ENCODE results near the gene MMP23B. TPM values are rescaled to one million over a fixed set of nuclear protein-coding genes. Genes with fewer than 3 reads are reported as not detected.

Gene MMP23B
- total RNA-seq, 1 donor from 2014 or later: 40.3 TPM

GRCh38 chr1:1616838-1617237 is 15.1 kb upstream of the MMP23B start:
- ATAC-seq (no peak), DNase-seq (no peak)
- H3K27ac ChIP-seq: no peak overlapping the region
- peak overlapping the region; percentile 77 for H3K4me3 ChIP-seq
- intact Hi-C loops (cut with DNase I): no loop called here
- H3K36me3 ChIP-seq: peaks cover 15% of the 10 kb centered on the region
- no peaks in the 10 kb centered on the region for H3K9me3 ChIP-seq
- TF ChIP-seq CTCF (IDR thresholded peaks at IDR 0.05): no peak
- no peaks in the 10 kb centered on the region for H3K27me3 ChIP-seq
- H3K4me1 ChIP-seq: peaks cover 24% of the 10 kb centered on the region

- no peak overlapping the region for H3K4me3 ChIP-seq
- no peaks in the 10 kb centered on the region for H3K9me3 ChIP-seq
- peaks cover 24% of the 10 kb centered on the region for H3K4me1 ChIP-seq
- DNase-seq (no peak), ATAC-seq (no peak)
- intact Hi-C loops (cut with DNase I): no loop called here
- H3K27ac ChIP-seq: no peak overlapping the region
- H3K27me3 ChIP-seq: no peaks in the 10 kb centered on the region
- TF ChIP-seq CTCF (IDR thresholded peaks at IDR 0.05): no peak
- peaks cover 15% of the 10 kb centered on the region for H3K36me3 ChIP-seq
Observed at GRCh38 chr1:1617516-1617915, 14.5 kb upstream of the MMP23B start.

- H3K9me3 ChIP-seq: no peaks in the 10 kb centered on the region
- peaks cover 24% of the 10 kb centered on the region for H3K4me1 ChIP-seq
- DNase-seq: no peak
- no peak overlapping the region for H3K4me3 ChIP-seq
- H3K27ac ChIP-seq: no peak overlapping the region
- H3K36me3 ChIP-seq: peaks cover 15% of the 10 kb centered on the region
- TF ChIP-seq CTCF (IDR thresholded peaks at IDR 0.05): no peak
- ATAC-seq: no peak
- H3K27me3 ChIP-seq: no peaks in the 10 kb centered on the region
- intact Hi-C loops (cut with DNase I): no loop called here
Observed at GRCh38 chr1:1617925-1618324, 14.0 kb upstream of the MMP23B start.

GRCh38 chr1:1618396-1619068 is 13.4 kb upstream of the MMP23B start:
- TF ChIP-seq CTCF (IDR thresholded peaks at IDR 0.05): no peak
- no peak overlapping the region for H3K27ac ChIP-seq
- H3K4me3 ChIP-seq: no peak overlapping the region
- H3K27me3 ChIP-seq: no peaks in the 10 kb centered on the region
- intact Hi-C loops (cut with DNase I): no loop called here
- H3K36me3 ChIP-seq: peaks cover 15% of the 10 kb centered on the region
- H3K4me1 ChIP-seq: peaks cover 23% of the 10 kb centered on the region
- ATAC-seq (no peak), DNase-seq (no peak)
- H3K9me3 ChIP-seq: no peaks in the 10 kb centered on the region

- H3K4me3 ChIP-seq: no peak overlapping the region
- peaks cover 11% of the 10 kb centered on the region for H3K4me1 ChIP-seq
- no peak overlapping the region for H3K27ac ChIP-seq
- H3K36me3 ChIP-seq: peaks cover 15% of the 10 kb centered on the region
- no peaks in the 10 kb centered on the region for H3K27me3 ChIP-seq
- ATAC-seq (no peak), DNase-seq (no peak)
- intact Hi-C loops (cut with DNase I): no loop called here
- TF ChIP-seq CTCF (IDR thresholded peaks at IDR 0.05): peak; percentile 21
- no peaks in the 10 kb centered on the region for H3K9me3 ChIP-seq
Observed at GRCh38 chr1:1619917-1620361, 12.0 kb upstream of the MMP23B start.

Measured in upper lobe of right lung (tissue), 1 donor.